GM23338 (cell line): ENCODE results near the gene TNFRSF11A. TPM values are rescaled to one million over a fixed set of nuclear protein-coding genes. Genes with fewer than 3 reads are reported as not detected.

ENCODE experiments used
- ATAC-seq: fragments of 200-7000 bp; cut with Tn5 transposase; 3 replicates; pipeline ENCODE4 v1.9.1; 2020
- DNase-seq: peaks from one replicate; pipeline ENCODE4 v3.0.0-alpha.2; 2015; ENCODE audit warnings: low spot score
- H2AFZ ChIP-seq: fragments of 200-600 bp; sonication (generic); 2 replicates; pipeline ENCODE4 v1.8.0; 2016; ENCODE audit warnings: antibody characterized with exemption, mild to moderate bottlenecking, moderate library complexity
- H3F3A ChIP-seq: fragments of 200-600 bp; sonication (generic); replicated peaks from 2 replicates; pipeline ENCODE4 v1.8.0; 2017; ENCODE audit warnings: antibody characterized with exemption, mixed run types, low read depth
- H3K27ac ChIP-seq: fragments of 200-600 bp; sonication (generic); 2 replicates; pipeline ENCODE4 v1.6.1; 2016; ENCODE audit warnings: low read depth
- H3K27me3 ChIP-seq: fragments of 200-600 bp; sonication (generic); 2 replicates; pipeline ENCODE4 v1.8.0; 2016; ENCODE audit warnings: mild to moderate bottlenecking, mixed run types, moderate library complexity; ENCODE audit not compliant: insufficient read depth
- H3K36me3 ChIP-seq: fragments of 200-600 bp; sonication (generic); 2 replicates; pipeline ENCODE4 v1.8.0; 2016; ENCODE audit warnings: mild to moderate bottlenecking; ENCODE audit not compliant: insufficient read depth
- H3K4me1 ChIP-seq: fragments of 200-600 bp; sonication (generic); 2 replicates; pipeline ENCODE4 v1.8.0; 2016; ENCODE audit warnings: mild to moderate bottlenecking, moderate library complexity; ENCODE audit not compliant: insufficient read depth
- H3K4me2 ChIP-seq: fragments of 200-600 bp; sonication (generic); 2 replicates; pipeline ENCODE4 v1.7.1; 2017; ENCODE audit warnings: mixed run types
- H3K4me3 ChIP-seq: fragments of 200-600 bp; sonication (generic); 2 replicates; pipeline ENCODE4 v1.6.1; 2016; ENCODE audit warnings: mixed run types
- H3K79me2 ChIP-seq: fragments of 200-600 bp; sonication (generic); replicated peaks from 2 replicates; pipeline ENCODE4 v1.8.0; 2017; ENCODE audit warnings: mild to moderate bottlenecking; ENCODE audit not compliant: insufficient read depth
- H3K9me2 ChIP-seq: fragments of 200-600 bp; sonication (generic); 2 replicates; pipeline ENCODE4 v1.8.0; 2017; ENCODE audit not compliant: insufficient read depth
- H4K20me1 ChIP-seq: fragments of 200-600 bp; sonication (generic); replicated peaks from 2 replicates; pipeline ENCODE4 v1.8.0; 2017; ENCODE audit warnings: mild to moderate bottlenecking; ENCODE audit not compliant: insufficient read depth
- H3K27ac Mint-ChIP-seq: 2 replicates; pipeline ENCODE4 v1.8.0; 2020; ENCODE audit warnings: inconsistent platforms, mild to moderate bottlenecking, moderate library complexity, mixed read lengths
- H3K27me3 Mint-ChIP-seq: 3 replicates; pipeline ENCODE4 v1.8.0; 2022; ENCODE audit warnings: low read depth, mild to moderate bottlenecking, moderate library complexity, mixed read lengths, inconsistent platforms; ENCODE audit not compliant: insufficient read depth, poor library complexity
- H3K36me3 Mint-ChIP-seq: 3 replicates; pipeline ENCODE4 v1.8.0; 2021; ENCODE audit warnings: low read depth, mild to moderate bottlenecking, inconsistent platforms, moderate library complexity, mixed read lengths
- H3K4me1 Mint-ChIP-seq: 3 replicates; pipeline ENCODE4 v1.8.0; 2020; ENCODE audit warnings: mild to moderate bottlenecking, inconsistent platforms, mixed read lengths
- H3K4me3 Mint-ChIP-seq: 3 replicates; pipeline ENCODE4 v1.8.0; 2021; ENCODE audit warnings: moderate library complexity, mild to moderate bottlenecking, inconsistent platforms, mixed read lengths
- H3K9me3 Mint-ChIP-seq: 3 replicates; pipeline ENCODE4 v1.8.0; 2020; ENCODE audit warnings: moderate library complexity, mild to moderate bottlenecking, inconsistent platforms, mixed read lengths
- CREB1 ChIP-seq: fragments of 250-450 bp; sonication (Bioruptor Pico); IDR thresholded peaks from 2 replicates; pipeline ENCODE4 v1.5.0; 2020; ENCODE audit warnings: low read depth, mild to moderate bottlenecking, moderate library complexity
- EZH2phosphoT487 ChIP-seq: fragments of 200-600 bp; sonication (generic); IDR thresholded peaks from one replicate; pipeline ENCODE4 v1.8.1; 2018; ENCODE audit warnings: antibody characterized with exemption; ENCODE audit not compliant: unreplicated experiment
- JUNB ChIP-seq: IDR thresholded peaks from one replicate; pipeline ENCODE4 v1.6.1; 2016; ENCODE audit warnings: antibody characterized with exemption; ENCODE audit not compliant: unreplicated experiment
- POLR2AphosphoS5 ChIP-seq: IDR thresholded peaks from 2 replicates; pipeline ENCODE4 v1.6.1; 2016; ENCODE audit warnings: antibody characterized with exemption, low read depth
- STAT1 ChIP-seq: IDR thresholded peaks from one replicate; pipeline ENCODE4 v1.6.1; 2016; ENCODE audit warnings: antibody characterized with exemption; ENCODE audit not compliant: unreplicated experiment
- polyA plus RNA-seq: library from polyadenylated mRNA; unstranded; fragments of >200 nt; fragmentation: Nextera tagmentation; extraction: Ambion mirVana; gene quantifications from 2 replicates; pipeline ENCODE4 v1.2.1, GENCODE V29; 2016
- total RNA-seq: library from RNA; depleted of rRNA; stranded (reverse); fragments of >200 nt; shearing (Covaris generic); gene quantifications from 2 replicates; pipeline ENCODE4 v1.2.3, GENCODE V29; 2014
- TF ChIP-seq, protein P1 (sequence below), 2 experiments: fragments of 200-600 bp in 1 of 2; sonication (generic) in 1 of 2; conservative IDR thresholded peaks; 2 replicates each; pipeline versions ENCODE4 v1.5.1 to v1.6.1; 2016 to 2017; ENCODE audit warnings: antibody characterized with exemption in 2 of 2, low read depth in 2 of 2, mild to moderate bottlenecking in 2 of 2, moderate library complexity in 1 of 2
- TF ChIP-seq, protein P2 (sequence below): IDR thresholded peaks from 2 replicates; pipeline ENCODE4 v1.6.1; 2016; ENCODE audit warnings: antibody characterized with exemption
- TF ChIP-seq, protein P3 (sequence below): fragments of 250-450 bp; sonication (Bioruptor Pico); IDR thresholded peaks from 2 replicates; pipeline ENCODE4 v1.5.0; 2020; ENCODE audit warnings: mild to moderate bottlenecking, moderate library complexity

TNFRSF11A gene
- total and polyA plus RNA-seq, 2 experiments from 2014 or later = 3.8 to 7.3 TPM

GRCh38 chr18:62340996-62341395 is 15.9 kb downstream of the TNFRSF11A start:
- H3K4me1 Mint-ChIP-seq = peaks cover 71% of the 10 kb centered on the region

GRCh38 chr18:62341473-62341872 is 16.4 kb downstream of the TNFRSF11A start:
- no peaks in the 10 kb centered on the region; the same call in 1 of the 2 replicates for H4K20me1 ChIP-seq
- TF ChIP-seq POLR2AphosphoS5 (no peak), STAT1 (no peak)
- no peak for DNase-seq
- H3K27ac ChIP-seq = no peak overlapping the region
- peaks cover 67% of the 10 kb centered on the region for H3K4me1 ChIP-seq
- H3K27me3 Mint-ChIP-seq = no peaks in the 10 kb centered on the region
- no peaks in the 10 kb centered on the region for H3K9me2 ChIP-seq
- H3K36me3 ChIP-seq = no peaks in the 10 kb centered on the region
- H3K36me3 Mint-ChIP-seq = no peaks in the 10 kb centered on the region
- peaks cover 72% of the 10 kb centered on the region for H3K4me1 Mint-ChIP-seq
- H3K4me3 Mint-ChIP-seq = no peak overlapping the region
- ATAC-seq = no peak
- H3K79me2 ChIP-seq = peaks cover 14% of the 10 kb centered on the region
- H2AFZ ChIP-seq = no peak overlapping the region
- H3K4me2 ChIP-seq = no peak overlapping the region
- H3K4me3 ChIP-seq = no peak overlapping the region
- H3K9me3 Mint-ChIP-seq = no peaks in the 10 kb centered on the region; the same call in 2 of the 3 replicates
- H3K27ac Mint-ChIP-seq = no peak overlapping the region
- H3F3A ChIP-seq = no peaks in the 10 kb centered on the region; the same call in none of the 2 replicates
- no peaks in the 10 kb centered on the region for H3K27me3 ChIP-seq

More at GRCh38 chr18:62340996-62341395, 15.9 kb downstream of the TNFRSF11A start:
- Histone ChIP-seq H2AFZ (no peak overlapping the region), H3K9me2 (no peaks in the 10 kb centered on the region), H3K79me2 (peaks cover 14% of the 10 kb centered on the region), H4K20me1 (no peaks in the 10 kb centered on the region; the same call in 1 of the 2 replicates), H3F3A (no peaks in the 10 kb centered on the region; the same call in none of the 2 replicates), H3K4me3 (no peak overlapping the region), H3K27me3 (no peaks in the 10 kb centered on the region), H3K4me2 (no peak overlapping the region), H3K4me1 (peaks cover 66% of the 10 kb centered on the region), H3K36me3 (no peaks in the 10 kb centered on the region), H3K27ac (no peak overlapping the region)
- no peak for TF ChIP-seq CREB1 (CRISPR knock-in tag)
- H3K4me3 Mint-ChIP-seq = no peak overlapping the region
- ATAC-seq = no peak
- no peaks in the 10 kb centered on the region for H3K36me3 Mint-ChIP-seq
- no peaks in the 10 kb centered on the region for H3K27me3 Mint-ChIP-seq
- H3K9me3 Mint-ChIP-seq = no peaks in the 10 kb centered on the region; the same call in 2 of the 3 replicates
- no peak for DNase-seq
- no peak overlapping the region for H3K27ac Mint-ChIP-seq

- H3K4me1 Mint-ChIP-seq = peaks cover 71% of the 10 kb centered on the region
- Histone ChIP-seq H3K4me3 (no peak overlapping the region), H3K4me1 (peaks cover 66% of the 10 kb centered on the region), H3K27me3 (no peaks in the 10 kb centered on the region), H2AFZ (no peak overlapping the region), H3K9me2 (no peaks in the 10 kb centered on the region), H3K27ac (no peak overlapping the region), H4K20me1 (no peaks in the 10 kb centered on the region), H3K79me2 (peaks cover 7% of the 10 kb centered on the region), H3K4me2 (no peak overlapping the region), H3K36me3 (no peaks in the 10 kb centered on the region), H3F3A (no peaks in the 10 kb centered on the region; the same call in 1 of the 2 replicates)
- no peak overlapping the region for H3K4me3 Mint-ChIP-seq
- no peak overlapping the region for H3K27ac Mint-ChIP-seq
- H3K36me3 Mint-ChIP-seq = no peaks in the 10 kb centered on the region
- ATAC-seq (no peak), DNase-seq (no peak)
- H3K9me3 Mint-ChIP-seq = no peaks in the 10 kb centered on the region; the same call in 2 of the 3 replicates
- H3K27me3 Mint-ChIP-seq = peaks cover 5% of the 10 kb centered on the region
- TF ChIP-seq STAT1 (no peak), JUNB (no peak), EZH2phosphoT487 (no peak), POLR2AphosphoS5 (no peak)
- TF ChIP-seq, protein P1, sequence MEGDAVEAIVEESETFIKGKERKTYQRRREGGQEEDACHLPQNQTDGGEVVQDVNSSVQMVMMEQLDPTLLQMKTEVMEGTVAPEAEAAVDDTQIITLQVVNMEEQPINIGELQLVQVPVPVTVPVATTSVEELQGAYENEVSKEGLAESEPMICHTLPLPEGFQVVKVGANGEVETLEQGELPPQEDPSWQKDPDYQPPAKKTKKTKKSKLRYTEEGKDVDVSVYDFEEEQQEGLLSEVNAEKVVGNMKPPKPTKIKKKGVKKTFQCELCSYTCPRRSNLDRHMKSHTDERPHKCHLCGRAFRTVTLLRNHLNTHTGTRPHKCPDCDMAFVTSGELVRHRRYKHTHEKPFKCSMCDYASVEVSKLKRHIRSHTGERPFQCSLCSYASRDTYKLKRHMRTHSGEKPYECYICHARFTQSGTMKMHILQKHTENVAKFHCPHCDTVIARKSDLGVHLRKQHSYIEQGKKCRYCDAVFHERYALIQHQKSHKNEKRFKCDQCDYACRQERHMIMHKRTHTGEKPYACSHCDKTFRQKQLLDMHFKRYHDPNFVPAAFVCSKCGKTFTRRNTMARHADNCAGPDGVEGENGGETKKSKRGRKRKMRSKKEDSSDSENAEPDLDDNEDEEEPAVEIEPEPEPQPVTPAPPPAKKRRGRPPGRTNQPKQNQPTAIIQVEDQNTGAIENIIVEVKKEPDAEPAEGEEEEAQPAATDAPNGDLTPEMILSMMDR (conservative IDR thresholded peaks at IDR 0.05; ENCODE audit: low read depth in 2 of 2) = no peak
- TF ChIP-seq, protein P2, sequence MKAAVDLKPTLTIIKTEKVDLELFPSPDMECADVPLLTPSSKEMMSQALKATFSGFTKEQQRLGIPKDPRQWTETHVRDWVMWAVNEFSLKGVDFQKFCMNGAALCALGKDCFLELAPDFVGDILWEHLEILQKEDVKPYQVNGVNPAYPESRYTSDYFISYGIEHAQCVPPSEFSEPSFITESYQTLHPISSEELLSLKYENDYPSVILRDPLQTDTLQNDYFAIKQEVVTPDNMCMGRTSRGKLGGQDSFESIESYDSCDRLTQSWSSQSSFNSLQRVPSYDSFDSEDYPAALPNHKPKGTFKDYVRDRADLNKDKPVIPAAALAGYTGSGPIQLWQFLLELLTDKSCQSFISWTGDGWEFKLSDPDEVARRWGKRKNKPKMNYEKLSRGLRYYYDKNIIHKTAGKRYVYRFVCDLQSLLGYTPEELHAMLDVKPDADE = no peak
- TF ChIP-seq, protein P3, sequence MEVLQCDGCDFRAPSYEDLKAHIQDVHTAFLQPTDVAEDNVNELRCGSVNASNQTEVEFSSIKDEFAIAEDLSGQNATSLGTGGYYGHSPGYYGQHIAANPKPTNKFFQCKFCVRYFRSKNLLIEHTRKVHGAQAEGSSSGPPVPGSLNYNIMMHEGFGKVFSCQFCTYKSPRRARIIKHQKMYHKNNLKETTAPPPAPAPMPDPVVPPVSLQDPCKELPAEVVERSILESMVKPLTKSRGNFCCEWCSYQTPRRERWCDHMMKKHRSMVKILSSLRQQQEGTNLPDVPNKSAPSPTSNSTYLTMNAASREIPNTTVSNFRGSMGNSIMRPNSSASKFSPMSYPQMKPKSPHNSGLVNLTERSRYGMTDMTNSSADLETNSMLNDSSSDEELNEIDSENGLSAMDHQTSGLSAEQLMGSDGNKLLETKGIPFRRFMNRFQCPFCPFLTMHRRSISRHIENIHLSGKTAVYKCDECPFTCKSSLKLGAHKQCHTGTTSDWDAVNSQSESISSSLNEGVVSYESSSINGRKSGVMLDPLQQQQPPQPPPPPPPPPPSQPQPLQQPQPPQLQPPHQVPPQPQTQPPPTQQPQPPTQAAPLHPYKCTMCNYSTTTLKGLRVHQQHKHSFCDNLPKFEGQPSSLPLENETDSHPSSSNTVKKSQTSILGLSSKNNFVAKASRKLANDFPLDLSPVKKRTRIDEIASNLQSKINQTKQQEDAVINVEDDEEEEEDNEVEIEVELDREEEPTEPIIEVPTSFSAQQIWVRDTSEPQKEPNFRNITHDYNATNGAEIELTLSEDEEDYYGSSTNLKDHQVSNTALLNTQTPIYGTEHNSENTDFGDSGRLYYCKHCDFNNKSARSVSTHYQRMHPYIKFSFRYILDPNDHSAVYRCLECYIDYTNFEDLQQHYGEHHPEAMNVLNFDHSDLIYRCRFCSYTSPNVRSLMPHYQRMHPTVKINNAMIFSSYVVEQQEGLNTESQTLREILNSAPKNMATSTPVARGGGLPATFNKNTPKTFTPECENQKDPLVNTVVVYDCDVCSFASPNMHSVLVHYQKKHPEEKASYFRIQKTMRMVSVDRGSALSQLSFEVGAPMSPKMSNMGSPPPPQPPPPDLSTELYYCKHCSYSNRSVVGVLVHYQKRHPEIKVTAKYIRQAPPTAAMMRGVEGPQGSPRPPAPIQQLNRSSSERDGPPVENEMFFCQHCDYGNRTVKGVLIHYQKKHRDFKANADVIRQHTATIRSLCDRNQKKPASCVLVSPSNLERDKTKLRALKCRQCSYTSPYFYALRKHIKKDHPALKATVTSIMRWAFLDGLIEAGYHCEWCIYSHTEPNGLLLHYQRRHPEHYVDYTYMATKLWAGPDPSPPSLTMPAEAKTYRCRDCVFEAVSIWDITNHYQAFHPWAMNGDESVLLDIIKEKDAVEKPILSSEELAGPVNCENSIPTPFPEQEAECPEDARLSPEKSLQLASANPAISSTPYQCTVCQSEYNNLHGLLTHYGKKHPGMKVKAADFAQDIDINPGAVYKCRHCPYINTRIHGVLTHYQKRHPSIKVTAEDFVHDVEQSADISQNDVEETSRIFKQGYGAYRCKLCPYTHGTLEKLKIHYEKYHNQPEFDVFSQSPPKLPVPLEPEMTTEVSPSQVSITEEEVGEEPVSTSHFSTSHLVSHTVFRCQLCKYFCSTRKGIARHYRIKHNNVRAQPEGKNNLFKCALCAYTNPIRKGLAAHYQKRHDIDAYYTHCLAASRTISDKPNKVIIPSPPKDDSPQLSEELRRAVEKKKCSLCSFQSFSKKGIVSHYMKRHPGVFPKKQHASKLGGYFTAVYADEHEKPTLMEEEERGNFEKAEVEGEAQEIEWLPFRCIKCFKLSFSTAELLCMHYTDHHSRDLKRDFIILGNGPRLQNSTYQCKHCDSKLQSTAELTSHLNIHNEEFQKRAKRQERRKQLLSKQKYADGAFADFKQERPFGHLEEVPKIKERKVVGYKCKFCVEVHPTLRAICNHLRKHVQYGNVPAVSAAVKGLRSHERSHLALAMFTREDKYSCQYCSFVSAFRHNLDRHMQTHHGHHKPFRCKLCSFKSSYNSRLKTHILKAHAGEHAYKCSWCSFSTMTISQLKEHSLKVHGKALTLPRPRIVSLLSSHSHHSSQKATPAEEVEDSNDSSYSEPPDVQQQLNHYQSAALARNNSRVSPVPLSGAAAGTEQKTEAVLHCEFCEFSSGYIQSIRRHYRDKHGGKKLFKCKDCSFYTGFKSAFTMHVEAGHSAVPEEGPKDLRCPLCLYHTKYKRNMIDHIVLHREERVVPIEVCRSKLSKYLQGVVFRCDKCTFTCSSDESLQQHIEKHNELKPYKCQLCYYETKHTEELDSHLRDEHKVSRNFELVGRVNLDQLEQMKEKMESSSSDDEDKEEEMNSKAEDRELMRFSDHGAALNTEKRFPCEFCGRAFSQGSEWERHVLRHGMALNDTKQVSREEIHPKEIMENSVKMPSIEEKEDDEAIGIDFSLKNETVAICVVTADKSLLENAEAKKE = no peak
These were observed 17.8 kb downstream of the TNFRSF11A start for GRCh38 chr18:62342884-62343283.
